Neural progenitor cell (in vitro differentiated cells): ENCODE measurements around the gene DDC. TPM values are rescaled to one million over a fixed set of nuclear protein-coding genes. Genes with fewer than 3 reads are reported as not detected.
A peak's percentile ranks its signal among the peaks of the same experiment; 100 is the strongest.

Experiments used
- DNase-seq: peaks from one replicate; pipeline ENCODE4 v3.0.0-alpha.2; 2016; ENCODE audit warnings: low spot score
- H2AFZ ChIP-seq: fragments of 200-600 bp; sonication (generic); replicated peaks from 2 replicates; pipeline ENCODE4 v1.6.1; 2016; ENCODE audit warnings: antibody characterized with exemption
- H3F3A ChIP-seq: fragments of 200-600 bp; sonication (generic); 2 replicates; pipeline ENCODE4 v1.6.1; 2016; ENCODE audit warnings: antibody characterized with exemption, low read depth
- H3K27ac ChIP-seq: fragments of 200-600 bp; sonication (generic); 2 replicates; pipeline ENCODE4 v1.5.1; 2016; ENCODE audit warnings: mild to moderate bottlenecking
- H3K27me3 ChIP-seq: fragments of 200-600 bp; sonication (generic); 2 replicates; pipeline ENCODE4 v1.6.1; 2016; ENCODE audit warnings: mild to moderate bottlenecking, moderate library complexity
- H3K36me3 ChIP-seq: fragments of 200-600 bp; sonication (generic); 2 replicates; pipeline ENCODE4 v1.5.1; 2016
- H3K4me1 ChIP-seq: fragments of 200-600 bp; sonication (generic); 2 replicates; pipeline ENCODE4 v1.6.1; 2016; ENCODE audit warnings: mixed run types
- H3K4me2 ChIP-seq: fragments of 200-600 bp; sonication (generic); 2 replicates; pipeline ENCODE4 v1.6.1; 2016
- H3K4me3 ChIP-seq: fragments of 200-600 bp; sonication (generic); 2 replicates; pipeline ENCODE4 v1.5.1; 2016
- H3K79me2 ChIP-seq: fragments of 200-600 bp; sonication (generic); 2 replicates; pipeline ENCODE4 v1.6.1; 2016; ENCODE audit warnings: low read depth
- H3K9ac ChIP-seq: fragments of 200-600 bp; sonication (generic); 2 replicates; pipeline ENCODE4 v1.6.1; 2016
- H3K9me3 ChIP-seq: fragments of 200-600 bp; sonication (generic); 2 replicates; pipeline ENCODE4 v1.5.1; 2016; ENCODE audit warnings: low read depth
- H4K20me1 ChIP-seq: fragments of 200-600 bp; sonication (generic); 2 replicates; pipeline ENCODE4 v1.6.1; 2016; ENCODE audit warnings: low read depth
- H3K27ac Mint-ChIP-seq: 3 replicates; pipeline ENCODE4 v1.8.0; 2021; ENCODE audit warnings: mixed read lengths
- H3K27me3 Mint-ChIP-seq: 2 replicates; pipeline ENCODE4 v1.8.0; 2022; ENCODE audit warnings: low read depth, mild to moderate bottlenecking, inconsistent platforms, moderate library complexity, mixed read lengths; ENCODE audit not compliant: insufficient read depth
- H3K36me3 Mint-ChIP-seq: 3 replicates; pipeline ENCODE4 v1.8.0; 2021; ENCODE audit warnings: mixed read lengths
- H3K4me1 Mint-ChIP-seq: 3 replicates; pipeline ENCODE4 v1.8.0; 2021; ENCODE audit warnings: mixed read lengths
- H3K4me3 Mint-ChIP-seq: 3 replicates; pipeline ENCODE4 v1.8.0; 2021; ENCODE audit warnings: mild to moderate bottlenecking, moderate library complexity, mixed read lengths
- H3K9me3 Mint-ChIP-seq: 3 replicates; pipeline ENCODE4 v1.8.0; 2020; ENCODE audit warnings: mixed read lengths
- CTCF ChIP-seq: fragments of 200-600 bp; sonication (generic); IDR thresholded peaks from 2 replicates; pipeline ENCODE4 v1.5.1; 2017; ENCODE audit warnings: antibody characterized with exemption, mild to moderate bottlenecking
- EZH2 ChIP-seq: fragments of 200-600 bp; sonication (generic); IDR thresholded peaks from 2 replicates; pipeline ENCODE4 v1.6.1; 2017; ENCODE audit warnings: antibody characterized with exemption, mild to moderate bottlenecking, moderate library complexity
- EZH2phosphoT487 ChIP-seq: fragments of 200-600 bp; sonication (generic); IDR thresholded peaks from 2 replicates; pipeline ENCODE4 v1.6.1; 2017; ENCODE audit warnings: antibody characterized with exemption
- total RNA-seq: library from RNA; depleted of rRNA; stranded (reverse); fragments of >200 nt; gene quantifications from 2 replicates; pipeline ENCODE4 v1.2.3, GENCODE V29; 2015; ENCODE audit warnings: low replicate concordance

Gene DDC
- total RNA-seq, 1 donor from 2014 or later: not detected

DNA sequence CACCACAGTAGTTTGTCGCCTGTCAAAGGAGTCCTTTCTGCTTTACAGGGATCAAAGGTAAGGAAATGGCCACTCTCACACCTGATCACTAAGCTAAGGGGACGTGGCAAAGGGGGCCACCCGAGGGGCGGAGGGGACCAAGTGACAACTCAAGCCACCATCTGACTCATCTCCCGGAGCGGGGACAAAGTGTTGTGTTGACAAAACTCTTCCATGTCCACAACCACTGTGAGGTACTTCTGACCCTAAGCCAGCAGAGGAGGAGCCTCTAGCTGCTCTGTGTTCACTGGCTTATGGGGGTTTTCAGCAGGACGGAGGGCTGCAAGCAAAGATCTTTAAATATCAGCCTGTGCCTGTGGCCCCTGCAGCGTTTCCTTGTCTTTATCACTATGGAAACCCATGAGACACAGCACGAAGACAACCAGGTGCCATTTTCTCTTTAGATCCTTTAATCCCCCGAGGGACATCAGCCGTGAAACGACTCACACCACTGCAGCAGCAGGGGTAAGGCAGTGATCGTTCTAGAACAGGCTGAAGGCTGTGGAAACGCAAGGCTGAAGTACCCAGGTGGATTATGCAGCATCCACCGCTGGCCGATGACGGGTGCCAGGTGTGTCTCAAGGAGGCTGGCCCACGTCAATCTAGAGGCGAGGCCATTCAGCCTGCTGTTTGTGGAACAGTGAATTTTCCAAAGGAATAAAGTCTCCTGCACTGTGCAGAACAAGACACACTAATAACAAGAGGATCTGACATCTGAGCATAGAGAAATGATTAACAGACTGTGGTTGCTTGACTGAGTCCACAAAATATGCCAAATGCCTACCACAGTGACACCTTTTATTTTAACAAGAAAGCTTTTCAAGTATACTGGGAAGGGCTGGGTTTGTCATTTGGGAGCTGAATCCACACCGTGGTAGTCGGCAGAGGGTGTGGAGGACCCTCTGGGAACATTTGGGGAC lies 26.6 kb upstream of the DDC start:
- Histone ChIP-seq H3K79me2 (no peaks in the 10 kb centered on the region), H3K9me3 (no peaks in the 10 kb centered on the region), H3K4me1 (peaks cover 17% of the 10 kb centered on the region), H2AFZ (no peak overlapping the region), H3K4me3 (no peak overlapping the region), H3K4me2 (peak overlapping the region; percentile 15), H3K27me3 (no peaks in the 10 kb centered on the region), H3K9ac (no peak overlapping the region), H4K20me1 (no peaks in the 10 kb centered on the region), H3F3A (peaks cover 3% of the 10 kb centered on the region), H3K36me3 (no peaks in the 10 kb centered on the region), H3K27ac (peak overlapping the region; percentile 16)
- peaks cover 36% of the 10 kb centered on the region for H3K4me1 Mint-ChIP-seq
- H3K27ac Mint-ChIP-seq: peak overlapping the region; percentile 83
- TF ChIP-seq CTCF (no peak), EZH2phosphoT487 (no peak), EZH2 (no peak)
- H3K4me3 Mint-ChIP-seq: no peak overlapping the region
- peak; percentile 53 for DNase-seq
- H3K36me3 Mint-ChIP-seq: peaks cover 41% of the 10 kb centered on the region
- peaks cover 2% of the 10 kb centered on the region for H3K27me3 Mint-ChIP-seq
- no peaks in the 10 kb centered on the region for H3K9me3 Mint-ChIP-seq

DNA sequence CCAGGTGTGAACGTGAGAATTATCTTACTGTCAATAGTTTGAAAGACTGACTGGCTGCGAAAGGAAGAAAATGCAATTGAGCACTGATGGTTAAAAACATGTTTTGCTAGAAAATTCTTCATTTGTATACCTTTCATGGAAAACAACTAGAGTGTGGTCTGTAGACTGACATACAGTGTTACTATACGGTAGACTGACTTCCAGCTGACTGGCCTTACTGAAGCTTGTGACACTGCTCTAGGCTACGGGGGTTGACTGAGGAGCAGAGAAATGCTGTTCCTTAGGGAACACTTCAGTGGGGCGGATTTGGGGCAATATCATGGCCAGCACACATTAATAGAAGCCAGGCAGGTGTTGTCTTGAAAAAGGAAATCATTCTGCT lies 25.9 kb upstream of the DDC start:
- Histone ChIP-seq H3K9me3 (no peaks in the 10 kb centered on the region), H3K27ac (no peak overlapping the region), H3K36me3 (no peaks in the 10 kb centered on the region), H3F3A (peaks cover 3% of the 10 kb centered on the region), H4K20me1 (no peaks in the 10 kb centered on the region), H3K9ac (no peak overlapping the region), H3K4me3 (no peak overlapping the region), H3K27me3 (no peaks in the 10 kb centered on the region), H3K4me1 (peaks cover 17% of the 10 kb centered on the region), H3K4me2 (no peak overlapping the region), H2AFZ (no peak overlapping the region), H3K79me2 (no peaks in the 10 kb centered on the region)
- Mint-ChIP-seq H3K4me3 (no peak overlapping the region), H3K4me1 (peaks cover 36% of the 10 kb centered on the region), H3K36me3 (peaks cover 39% of the 10 kb centered on the region), H3K27ac (peak overlapping the region; percentile 83), H3K9me3 (no peaks in the 10 kb centered on the region), H3K27me3 (peaks cover 4% of the 10 kb centered on the region)
- DNase-seq: no peak
- TF ChIP-seq EZH2phosphoT487 (no peak), CTCF (no peak), EZH2 (no peak)

DNA sequence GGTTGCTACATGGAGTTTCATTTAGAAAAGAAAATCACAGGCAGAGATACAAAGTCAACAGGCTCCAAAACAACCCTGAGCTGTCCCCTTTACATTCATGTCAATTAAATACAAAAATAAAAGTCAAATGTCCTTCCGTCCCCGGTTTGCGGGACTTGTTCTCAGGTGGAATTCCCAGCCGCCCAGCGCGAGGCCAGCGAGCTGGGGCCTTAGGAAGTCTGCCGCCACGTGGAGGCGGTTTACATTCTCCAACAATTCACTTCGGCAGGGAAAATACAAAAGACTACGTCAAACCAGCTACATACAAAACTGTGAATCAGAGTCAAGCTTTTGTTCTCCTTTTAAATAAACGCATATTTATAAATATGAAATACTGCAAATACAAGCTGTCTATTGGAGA lies 25.3 kb upstream of the DDC start:
- Histone ChIP-seq H3K4me3 (no peak overlapping the region), H3K9me3 (no peaks in the 10 kb centered on the region), H3K9ac (no peak overlapping the region), H3K4me2 (no peak overlapping the region), H3F3A (peaks cover 3% of the 10 kb centered on the region), H2AFZ (no peak overlapping the region), H3K36me3 (no peaks in the 10 kb centered on the region), H3K79me2 (no peaks in the 10 kb centered on the region), H3K4me1 (peaks cover 17% of the 10 kb centered on the region), H4K20me1 (no peaks in the 10 kb centered on the region), H3K27me3 (no peaks in the 10 kb centered on the region), H3K27ac (no peak overlapping the region)
- TF ChIP-seq EZH2 (no peak), CTCF (no peak)
- Mint-ChIP-seq H3K27me3 (peaks cover 5% of the 10 kb centered on the region), H3K4me3 (no peak overlapping the region), H3K9me3 (no peaks in the 10 kb centered on the region), H3K27ac (no peak overlapping the region), H3K36me3 (peaks cover 37% of the 10 kb centered on the region), H3K4me1 (peaks cover 34% of the 10 kb centered on the region)
- no peak for DNase-seq
